Stimulated activated CD4-positive, alpha-beta T cell treated with anti-CD3 and anti-CD28 coated beads, Interleukin-2, amount 100 ng/mL, for 4 hours (primary cell): Measurements from ENCODE around the gene NOTCH2NLA.
"Not testable (repeated sequence)": the region's sequence is repeated elsewhere in the genome, so short reads cannot be mapped to it uniquely, and the experiment has no call there.

ENCODE experiments used
- DNase-seq: peaks from one replicate; pipeline ENCODE4 v3.0.0-alpha.2; 2020; ENCODE audit warnings: low read depth

Gene NOTCH2NLA

GRCh38 chr1:146228710-146229477 is at the start of gene NOTCH2NLA:
Gene NOTCH2NLA, minus strand, starts transcription at chr1:146229021. Its CDS starts 39,684 bp downstream, at chr1:146189337.
- peak; percentile 14 for DNase-seq

- DNase-seq: not testable (repeated sequence)
These were observed 49.5 kb upstream of the NOTCH2NLA start for GRCh38 chr1:146278346-146278745.

GRCh38 chr1:146277087-146277486 is 48.3 kb upstream of the NOTCH2NLA start:
- not testable (repeated sequence) for DNase-seq

GRCh38 chr1:146274083-146274482 is 45.3 kb upstream of the NOTCH2NLA start:
- not testable (repeated sequence) for DNase-seq

- DNase-seq: not testable (repeated sequence)
These were observed 44.4 kb upstream of the NOTCH2NLA start for GRCh38 chr1:146273194-146273593.

GRCh38 chr1:146272734-146273133 is 43.9 kb upstream of the NOTCH2NLA start:
- not testable (repeated sequence) for DNase-seq

GRCh38 chr1:146271977-146272376 is 43.2 kb upstream of the NOTCH2NLA start:
- DNase-seq: not testable (repeated sequence)

GRCh38 chr1:146270129-146270528 is 41.3 kb upstream of the NOTCH2NLA start:
- not testable (repeated sequence) for DNase-seq

GRCh38 chr1:146266179-146266748 is 37.4 kb upstream of the NOTCH2NLA start:
- DNase-seq: not testable (repeated sequence)

GRCh38 chr1:146264761-146265160 is 35.9 kb upstream of the NOTCH2NLA start:
- DNase-seq: not testable (repeated sequence)

GRCh38 chr1:146260006-146260730 is 31.3 kb upstream of the NOTCH2NLA start:
- DNase-seq: not testable (repeated sequence)

GRCh38 chr1:146257992-146258552 is 29.3 kb upstream of the NOTCH2NLA start:
- DNase-seq: not testable (repeated sequence)

- DNase-seq: not testable (repeated sequence)
These were observed 25.9 kb upstream of the NOTCH2NLA start for GRCh38 chr1:146254569-146255197.

GRCh38 chr1:146253249-146253855 is 24.5 kb upstream of the NOTCH2NLA start:
- not testable (repeated sequence) for DNase-seq

GRCh38 chr1:146251523-146251922 is 22.7 kb upstream of the NOTCH2NLA start:
- DNase-seq: not testable (repeated sequence)

GRCh38 chr1:146248643-146249042 is 19.8 kb upstream of the NOTCH2NLA start:
- DNase-seq: not testable (repeated sequence)

GRCh38 chr1:146236626-146237025 is 7.8 kb upstream of the NOTCH2NLA start:
- DNase-seq: not testable (repeated sequence)

- DNase-seq: not testable (repeated sequence)
These were observed 7.3 kb upstream of the NOTCH2NLA start for GRCh38 chr1:146236026-146236601.

GRCh38 chr1:146228144-146228682 is 608 bp downstream of the NOTCH2NLA start:
- DNase-seq: peak; percentile 0

GRCh38 chr1:146174531-146174930 is 54.3 kb downstream of the NOTCH2NLA start:
- DNase-seq: not testable (repeated sequence)

- not testable (repeated sequence) for DNase-seq
These were observed 61.1 kb downstream of the NOTCH2NLA start for GRCh38 chr1:146167740-146168139.
